ENCODE measurements around the gene CCDC57.

CCDC57 gene

GRCh38 chr17:82053556-82054263 is 158.9 kb downstream of the CCDC57 start:
- TF ChIP-seq REST (IDR thresholded peaks at IDR 0.05; ENCODE audit: insufficient read depth in 1 of 2, low read depth in 2 of 2, low read length in 2 of 2) (no peak), TAF1 (IDR thresholded peaks at IDR 0.05; ENCODE audit: borderline replicate concordance, insufficient read depth, low read length) (no peak), SIN3A (IDR thresholded peaks at IDR 0.05; ENCODE audit: borderline replicate concordance, insufficient read depth, low read length) (no peak), POLR2AphosphoS5 (IDR thresholded peaks at IDR 0.05; ENCODE audit: low read depth, low read length) (no peak), FOXP2 (optimal IDR thresholded peaks at IDR 0.05; ENCODE audit: borderline replicate concordance, extremely low read depth, extremely low read length, insufficient read depth) (no peak)

- TF ChIP-seq FOXP2 (optimal IDR thresholded peaks at IDR 0.05; ENCODE audit: borderline replicate concordance, extremely low read depth, extremely low read length, insufficient read depth) = no peak
Observed at GRCh38 chr17:82053130-82053529, 159.5 kb downstream of the CCDC57 start.

- TF ChIP-seq SIN3A (IDR thresholded peaks at IDR 0.05; ENCODE audit: borderline replicate concordance, insufficient read depth, low read length) = no peak
- no peak for TF ChIP-seq REST (IDR thresholded peaks at IDR 0.05; ENCODE audit: insufficient read depth in 1 of 2, low read depth in 2 of 2, low read length in 2 of 2)
- no peak for TF ChIP-seq TAF1 (IDR thresholded peaks at IDR 0.05; ENCODE audit: borderline replicate concordance, insufficient read depth, low read length)
- TF ChIP-seq FOXP2 (optimal IDR thresholded peaks at IDR 0.05; ENCODE audit: borderline replicate concordance, extremely low read depth, extremely low read length, insufficient read depth) = no peak
- no peak for TF ChIP-seq POLR2AphosphoS5 (IDR thresholded peaks at IDR 0.05; ENCODE audit: low read depth, low read length)
Observed at GRCh38 chr17:82052638-82053059, 160.0 kb downstream of the CCDC57 start.

GRCh38 chr17:82051776-82052637 is 160.6 kb downstream of the CCDC57 start, which contains the start of the genes GPS1 and RFNG:
Gene GPS1, plus strand, starts transcription at chr17:82051898. Its CDS starts 34 bp downstream, at chr17:82051932.
Gene RFNG, minus strand, starts transcription at chr17:82051811. Its CDS starts 45 bp downstream, at chr17:82051766.
- TF ChIP-seq REST (IDR thresholded peaks at IDR 0.05; ENCODE audit: insufficient read depth in 1 of 2, low read depth in 2 of 2, low read length in 2 of 2) (peak in 1 of 2 experiments; percentile 21; a peak in 1 of 4 replicates), TAF1 (IDR thresholded peaks at IDR 0.05; ENCODE audit: borderline replicate concordance, insufficient read depth, low read length) (0 out of 2 replicates have a peak, but pooled peaks have one; percentile 30), SIN3A (IDR thresholded peaks at IDR 0.05; ENCODE audit: borderline replicate concordance, insufficient read depth, low read length) (no peak)

Measured in PFSK-1 (cell line).